Measurements from ENCODE around the gene LAMA2.

The LAMA2 gene

GRCh38 chr6:129498950-129499842, 616.3 kb downstream of the LAMA2 start:
- DNase-seq: no peak

GRCh38 chr6:129499843-129500219, 616.9 kb downstream of the LAMA2 start:
- no peak for DNase-seq

GRCh38 chr6:129500958-129501739, 618.2 kb downstream of the LAMA2 start:
- peak; percentile 24 for DNase-seq

GRCh38 chr6:129501740-129502660, 619.1 kb downstream of the LAMA2 start:
- no peak for DNase-seq

- DNase-seq: no peak
These were observed 621.5 kb downstream of the LAMA2 start for GRCh38 chr6:129504456-129504855.

- no peak for DNase-seq
These were observed 624.3 kb downstream of the LAMA2 start for GRCh38 chr6:129507059-129507807.

GRCh38 chr6:129507846-129508245, 624.9 kb downstream of the LAMA2 start:
- DNase-seq: no peak

- no peak for DNase-seq
These were observed 625.7 kb downstream of the LAMA2 start for GRCh38 chr6:129508477-129509145.

- no peak for DNase-seq
These were observed 628.0 kb downstream of the LAMA2 start for GRCh38 chr6:129510950-129511349.

GRCh38 chr6:129513471-129513870, 630.5 kb downstream of the LAMA2 start:
- DNase-seq: no peak

- no peak for DNase-seq
These were observed 632.1 kb downstream of the LAMA2 start for GRCh38 chr6:129515004-129515403.

- no peak for DNase-seq
These were observed 633.1 kb downstream of the LAMA2 start for GRCh38 chr6:129516005-129516404.

- no peak for DNase-seq
These were observed 633.8 kb downstream of the LAMA2 start for GRCh38 chr6:129516787-129517186.

GRCh38 chr6:129517288-129517687, 634.4 kb downstream of the LAMA2 start:
- DNase-seq: no peak

- no peak for DNase-seq
These were observed 636.8 kb downstream of the LAMA2 start for GRCh38 chr6:129519750-129520149.

GRCh38 chr6:129521946-129522345, 639.0 kb downstream of the LAMA2 start:
- DNase-seq: no peak

- DNase-seq: no peak
These were observed 640.9 kb downstream of the LAMA2 start for GRCh38 chr6:129523816-129524215.

GRCh38 chr6:129525055-129525454, 642.1 kb downstream of the LAMA2 start:
- DNase-seq: no peak

GRCh38 chr6:129534926-129535325, 652.0 kb downstream of the LAMA2 start:
- DNase-seq: no peak

GRCh38 chr6:129536271-129536670, 653.3 kb downstream of the LAMA2 start:
- DNase-seq: no peak

- DNase-seq: no peak
These were observed 656.1 kb downstream of the LAMA2 start for GRCh38 chr6:129539032-129539431.

- no peak for DNase-seq
These were observed 659.8 kb downstream of the LAMA2 start for GRCh38 chr6:129542705-129543104.
